ENCODE data around the gene ANKRD13C.

DNA sequence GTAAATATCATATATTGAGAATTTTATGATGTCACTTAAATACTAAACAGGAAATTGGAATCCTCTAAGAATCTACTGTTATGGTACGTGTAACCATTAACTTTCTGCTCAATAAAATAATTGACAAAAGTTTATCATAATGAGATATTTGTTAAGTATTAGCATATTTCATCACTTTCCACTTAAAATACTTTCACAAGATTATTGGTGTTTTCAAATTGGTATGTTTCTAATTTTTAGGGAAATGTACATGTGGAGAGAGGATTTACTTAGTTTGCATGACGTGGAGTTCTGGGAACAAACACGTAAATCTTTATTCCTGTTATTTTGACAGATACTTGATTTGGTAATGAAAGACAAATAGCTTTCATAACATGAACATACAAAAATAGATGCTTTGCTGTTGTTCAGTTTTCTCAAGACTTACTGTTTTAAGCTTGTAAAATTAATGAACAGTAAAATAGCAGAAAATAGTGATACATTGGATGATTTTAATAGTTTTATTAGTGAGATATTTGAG is 131.7 kb downstream of the ANKRD13C start:
- TF ChIP-seq, protein P1, sequence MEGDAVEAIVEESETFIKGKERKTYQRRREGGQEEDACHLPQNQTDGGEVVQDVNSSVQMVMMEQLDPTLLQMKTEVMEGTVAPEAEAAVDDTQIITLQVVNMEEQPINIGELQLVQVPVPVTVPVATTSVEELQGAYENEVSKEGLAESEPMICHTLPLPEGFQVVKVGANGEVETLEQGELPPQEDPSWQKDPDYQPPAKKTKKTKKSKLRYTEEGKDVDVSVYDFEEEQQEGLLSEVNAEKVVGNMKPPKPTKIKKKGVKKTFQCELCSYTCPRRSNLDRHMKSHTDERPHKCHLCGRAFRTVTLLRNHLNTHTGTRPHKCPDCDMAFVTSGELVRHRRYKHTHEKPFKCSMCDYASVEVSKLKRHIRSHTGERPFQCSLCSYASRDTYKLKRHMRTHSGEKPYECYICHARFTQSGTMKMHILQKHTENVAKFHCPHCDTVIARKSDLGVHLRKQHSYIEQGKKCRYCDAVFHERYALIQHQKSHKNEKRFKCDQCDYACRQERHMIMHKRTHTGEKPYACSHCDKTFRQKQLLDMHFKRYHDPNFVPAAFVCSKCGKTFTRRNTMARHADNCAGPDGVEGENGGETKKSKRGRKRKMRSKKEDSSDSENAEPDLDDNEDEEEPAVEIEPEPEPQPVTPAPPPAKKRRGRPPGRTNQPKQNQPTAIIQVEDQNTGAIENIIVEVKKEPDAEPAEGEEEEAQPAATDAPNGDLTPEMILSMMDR (IDR thresholded peaks at IDR 0.05; ENCODE audit: insufficient read depth, low read length): no peak
- no peak for TF ChIP-seq POLR2AphosphoS5 (IDR thresholded peaks at IDR 0.05; ENCODE audit: low read depth)
- TF ChIP-seq REST (IDR thresholded peaks at IDR 0.05; ENCODE audit: insufficient replicate concordance, low read depth): no peak
